ENCODE results near the gene ELAC1.
A peak's percentile ranks its signal among the peaks of the same experiment; 100 is the strongest.

The ELAC1 gene

DNA sequence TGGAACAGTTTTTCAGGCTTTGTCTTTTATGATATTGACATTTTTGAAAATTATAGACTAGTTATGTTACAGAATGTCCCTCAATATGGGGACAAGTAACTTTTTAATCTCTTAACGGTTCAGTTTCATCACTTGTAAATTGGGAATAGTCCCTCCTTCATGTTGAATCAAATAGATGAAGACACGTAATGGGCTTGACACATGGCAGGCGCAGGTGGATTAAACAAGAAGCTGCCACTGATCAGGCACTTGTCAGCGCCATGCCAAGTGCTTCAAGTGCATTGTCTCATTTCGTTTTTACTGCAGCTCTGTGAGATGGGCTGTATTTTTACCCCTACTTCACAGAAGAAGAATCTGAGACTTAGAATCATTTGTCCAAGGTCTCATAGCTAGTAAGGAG is 52.7 kb downstream of the ELAC1 start:
- DNase-seq (ENCODE audit: low spot score): no peak

DNA sequence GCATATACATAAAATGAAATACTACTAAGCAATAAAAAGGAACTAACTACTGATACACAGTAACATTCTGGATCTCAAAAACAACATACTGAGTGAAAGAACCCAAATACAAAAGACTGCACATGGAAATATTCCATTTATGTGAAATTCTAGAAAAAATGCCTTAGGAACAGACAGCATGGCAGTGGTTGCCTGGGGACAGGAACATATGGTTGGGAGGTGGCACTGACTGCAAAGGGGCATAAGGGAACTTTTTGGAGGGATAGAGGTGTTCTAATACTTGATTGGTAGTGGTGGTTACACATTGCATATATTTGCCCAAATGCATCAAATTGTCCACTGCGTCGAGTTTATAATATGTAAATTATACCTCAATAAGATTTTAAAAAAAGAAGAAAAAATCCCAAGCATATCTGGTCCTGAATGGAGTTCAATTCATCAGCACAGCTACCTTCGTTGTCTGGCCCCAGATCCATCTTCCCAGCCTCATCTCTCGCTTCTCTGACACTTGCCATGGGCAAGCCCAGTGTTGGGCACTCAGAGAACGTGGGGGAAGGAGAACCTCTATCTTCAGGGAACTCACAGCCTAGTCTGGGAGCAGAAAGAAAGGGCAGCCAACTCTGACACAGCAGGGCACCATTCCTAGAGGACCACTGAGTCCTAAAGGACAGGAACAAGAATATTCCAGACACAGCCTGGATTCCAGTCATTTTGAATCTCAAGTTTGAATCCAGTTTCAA is 53.6 kb downstream of the ELAC1 start:
- no peak for DNase-seq (ENCODE audit: low spot score)

DNA sequence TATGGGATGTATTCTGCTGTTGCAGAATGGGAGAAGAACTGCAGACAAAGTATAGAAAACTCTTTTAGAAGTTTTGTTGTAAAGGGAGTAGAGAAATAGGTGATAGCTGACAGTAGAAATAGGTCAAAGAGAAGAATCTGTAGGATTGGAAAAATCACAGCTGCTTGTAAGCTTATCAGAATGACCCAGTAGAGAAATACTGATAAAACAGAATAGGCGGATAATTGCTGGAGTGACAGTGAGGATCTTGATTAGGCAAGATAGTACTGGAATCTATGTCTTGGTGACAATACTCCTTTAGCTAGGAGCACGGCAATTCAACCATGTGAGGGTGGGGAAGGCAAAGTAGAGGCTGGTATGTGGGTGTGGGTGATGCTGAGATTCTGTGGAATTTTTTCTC is 57.7 kb downstream of the ELAC1 start:
- DNase-seq (ENCODE audit: low spot score): no peak

- DNase-seq (ENCODE audit: low spot score): no peak
These were observed 60.5 kb downstream of the ELAC1 start for GRCh38 chr18:51028201-51028805.

DNA sequence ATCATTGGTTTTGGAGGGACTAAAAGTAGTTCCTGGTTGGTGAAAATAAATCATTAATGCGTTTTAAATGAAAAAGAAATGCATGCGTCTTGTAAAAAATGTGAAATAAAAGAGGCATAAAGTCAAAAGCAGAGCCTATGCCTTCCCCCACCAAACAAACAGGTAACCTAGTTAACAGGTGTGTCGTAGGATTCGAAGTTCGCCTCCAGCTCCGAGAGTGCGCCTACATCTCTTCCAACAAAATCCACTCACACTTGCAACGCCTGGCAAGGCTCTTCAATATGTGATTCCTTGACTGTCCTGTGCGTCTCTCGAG is 61.5 kb downstream of the ELAC1 start:
- no peak for DNase-seq (ENCODE audit: low spot score)

DNA sequence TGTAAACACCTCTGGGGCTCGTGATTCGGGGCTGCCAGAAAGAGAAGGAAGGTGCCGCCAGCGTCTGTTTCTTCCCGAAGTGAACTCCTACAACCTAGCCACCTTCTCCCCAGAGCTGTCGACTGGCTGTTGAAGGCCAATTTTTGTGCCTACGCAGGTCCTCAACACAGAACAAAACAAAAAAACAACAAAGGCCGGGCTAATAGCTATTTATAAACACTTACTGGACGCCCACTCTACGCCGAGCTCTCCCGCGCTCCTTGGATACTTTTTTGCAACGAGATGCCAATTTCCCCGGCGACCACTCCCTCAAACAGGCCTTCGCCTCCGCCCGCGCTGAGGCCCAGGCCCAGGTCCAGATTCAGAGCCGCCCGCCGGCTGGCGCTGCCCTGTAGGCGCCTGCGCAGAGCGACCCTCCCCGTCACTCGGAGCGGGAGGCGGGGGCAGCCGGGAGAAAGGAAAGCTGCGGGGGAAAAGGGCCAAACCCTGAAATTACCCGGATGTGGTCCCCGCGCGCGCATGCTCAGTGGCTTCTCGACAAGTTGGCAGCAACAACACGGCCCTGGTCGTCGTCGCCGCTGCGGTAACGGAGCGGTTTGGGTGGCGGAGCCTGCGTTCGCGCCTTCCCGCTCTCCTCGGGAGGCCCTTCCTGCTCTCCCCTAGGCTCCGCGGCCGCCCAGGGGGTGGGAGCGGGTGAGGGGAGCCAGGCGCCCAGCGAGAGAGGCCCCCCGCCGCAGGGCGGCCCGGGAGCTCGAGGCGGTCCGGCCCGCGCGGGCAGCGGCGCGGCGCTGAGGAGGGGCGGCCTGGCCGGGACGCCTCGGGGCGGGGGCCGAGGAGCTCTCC is 62.1 kb downstream of the ELAC1 start, which contains the start of gene SMAD4:
Gene SMAD4 (plus strand): TSS at position 520 of the 843 bp plus-strand sequence. CDS start 16,834 bp downstream, outside the sequence.
- DNase-seq (ENCODE audit: low spot score): peak; percentile 94

- peak; percentile 6 for DNase-seq (ENCODE audit: low spot score)
These were observed 62.9 kb downstream of the ELAC1 start for GRCh38 chr18:51030537-51031258.

GRCh38 chr18:51032193-51032592 is 64.4 kb downstream of the ELAC1 start:
- no peak for DNase-seq (ENCODE audit: low spot score)

GRCh38 chr18:51037230-51037629 is 69.4 kb downstream of the ELAC1 start:
- no peak for DNase-seq (ENCODE audit: low spot score)
